ENCODE measurements around the gene PLCB4.

PLCB4 gene

GRCh38 chr20:9195031-9195430 lies 126.1 kb downstream of the PLCB4 start:
- DNase-seq (ENCODE audit: low read depth), result no peak
- no peak for TF ChIP-seq CTCF (IDR thresholded peaks at IDR 0.05; ENCODE audit: low read length, missing control alignments)

GRCh38 chr20:9196110-9196509 lies 127.2 kb downstream of the PLCB4 start:
- H3K4me3 ChIP-seq (replicated peaks; ENCODE audit: low read depth, low read length), result no peak overlapping the region
- TF ChIP-seq CTCF (IDR thresholded peaks at IDR 0.05; ENCODE audit: low read length, missing control alignments), result no peak
- DNase-seq (ENCODE audit: low read depth), result no peak

More at GRCh38 chr20:9195031-9195430, 126.1 kb downstream of the PLCB4 start:
- H3K4me3 ChIP-seq (replicated peaks; ENCODE audit: low read depth, low read length), result no peak overlapping the region

GRCh38 chr20:9198460-9198859 lies 129.6 kb downstream of the PLCB4 start:
- DNase-seq (ENCODE audit: low read depth), result no peak
- no peak for TF ChIP-seq CTCF (IDR thresholded peaks at IDR 0.05; ENCODE audit: low read length, missing control alignments)
- H3K4me3 ChIP-seq (replicated peaks; ENCODE audit: low read depth, low read length), result no peak overlapping the region

GRCh38 chr20:9200196-9200595 lies 131.3 kb downstream of the PLCB4 start:
- no peak for TF ChIP-seq CTCF (IDR thresholded peaks at IDR 0.05; ENCODE audit: low read length, missing control alignments)
- peak; percentile 56 for DNase-seq (ENCODE audit: low read depth)
- H3K4me3 ChIP-seq (replicated peaks; ENCODE audit: low read depth, low read length), result no peak overlapping the region

GRCh38 chr20:9200620-9201019 lies 131.7 kb downstream of the PLCB4 start:
- peak; percentile 64 for DNase-seq (ENCODE audit: low read depth)
- TF ChIP-seq CTCF (IDR thresholded peaks at IDR 0.05; ENCODE audit: low read length, missing control alignments), result no peak
- H3K4me3 ChIP-seq (replicated peaks; ENCODE audit: low read depth, low read length), result no peak overlapping the region

- TF ChIP-seq CTCF (IDR thresholded peaks at IDR 0.05; ENCODE audit: low read length, missing control alignments), result no peak
Observed at GRCh38 chr20:9202420-9203080, 133.7 kb downstream of the PLCB4 start.

GRCh38 chr20:9203081-9203447 lies 134.2 kb downstream of the PLCB4 start:
- no peak for DNase-seq (ENCODE audit: low read depth)
- H3K4me3 ChIP-seq (replicated peaks; ENCODE audit: low read depth, low read length), result no peak overlapping the region
- no peak for TF ChIP-seq CTCF (IDR thresholded peaks at IDR 0.05; ENCODE audit: low read length, missing control alignments)

More at GRCh38 chr20:9202420-9203080, 133.7 kb downstream of the PLCB4 start:
- no peak overlapping the region for H3K4me3 ChIP-seq (replicated peaks; ENCODE audit: low read depth, low read length)
- DNase-seq (ENCODE audit: low read depth), result no peak

Measured in fibroblast of pulmonary artery (primary cell).